H9 (cell line): Measurements from ENCODE around the gene CAMTA1. TPM values are rescaled to one million over a fixed set of nuclear protein-coding genes. Genes with fewer than 3 reads are reported as not detected.
A peak's percentile ranks its signal among the peaks of the same experiment; 100 is the strongest.

Experiments
- DNase-seq: peaks from one replicate; pipeline ENCODE4 v3.0.0-alpha.2; 2017
- H2AFZ ChIP-seq: one replicate; pipeline ENCODE4 v1.6.1; 2013; ENCODE audit warnings: mild to moderate bottlenecking, low read length, control low read depth, moderate library complexity
- H2AK5ac ChIP-seq: 2 replicates; pipeline ENCODE4 v1.6.1; 2013; ENCODE audit warnings: low read length, control low read depth, mixed read lengths; ENCODE audit not compliant: insufficient read length
- H2BK120ac ChIP-seq: one replicate; pipeline ENCODE4 v1.6.1; 2013; ENCODE audit warnings: low read depth, mild to moderate bottlenecking, low read length, control low read depth, inconsistent platforms; ENCODE audit not compliant: poor library complexity, severe bottlenecking
- H2BK12ac ChIP-seq: 2 replicates; pipeline ENCODE4 v1.6.1; 2013; ENCODE audit warnings: low read length, control low read depth, mixed read lengths, low read depth; ENCODE audit not compliant: insufficient read length
- H2BK15ac ChIP-seq: 2 replicates; pipeline ENCODE4 v1.6.1; 2013; ENCODE audit warnings: low read depth, low read length, control low read depth
- H2BK20ac ChIP-seq: one replicate; pipeline ENCODE4 v1.6.1; 2013; ENCODE audit warnings: low read depth, mild to moderate bottlenecking, low read length, control low read depth, inconsistent platforms; ENCODE audit not compliant: poor library complexity, severe bottlenecking
- H2BK5ac ChIP-seq: 2 replicates; pipeline ENCODE4 v1.6.1; 2013; ENCODE audit warnings: low read length, control low read depth, mixed read lengths; ENCODE audit not compliant: insufficient read length
- H3K14ac ChIP-seq: 2 replicates; pipeline ENCODE4 v1.6.1; 2013; ENCODE audit warnings: low read length, control low read depth; ENCODE audit not compliant: insufficient read depth
- H3K18ac ChIP-seq: 2 replicates; pipeline ENCODE4 v1.6.1; 2013; ENCODE audit warnings: low read depth, mild to moderate bottlenecking, mixed read lengths, low read length, control low read depth; ENCODE audit not compliant: insufficient read length
- H3K23ac ChIP-seq: 2 replicates; pipeline ENCODE4 v1.6.1; 2013; ENCODE audit warnings: low read length, control low read depth, mixed read lengths, low read depth; ENCODE audit not compliant: insufficient read length
- H3K23me2 ChIP-seq: 2 replicates; pipeline ENCODE4 v1.6.1; 2013; ENCODE audit warnings: low read depth, mild to moderate bottlenecking, mixed read lengths, low read length, control low read depth; ENCODE audit not compliant: insufficient read length, poor library complexity, severe bottlenecking
- H3K27ac ChIP-seq: 2 replicates; pipeline ENCODE4 v1.5.1; 2013; ENCODE audit warnings: low read length, control low read depth, mixed read lengths, low read depth; ENCODE audit not compliant: insufficient read length
- H3K27me3 ChIP-seq: 2 replicates; pipeline ENCODE4 v1.6.1; 2013; ENCODE audit warnings: low read length, control low read depth, inconsistent platforms; ENCODE audit not compliant: insufficient read depth
- H3K4ac ChIP-seq: 2 replicates; pipeline ENCODE4 v1.6.1; 2013; ENCODE audit warnings: low read depth, mild to moderate bottlenecking, control low read depth, inconsistent platforms, low read length, moderate library complexity
- H3K4me1 ChIP-seq: 2 replicates; pipeline ENCODE4 v1.6.1; 2013; ENCODE audit warnings: low read length, control low read depth, inconsistent platforms; ENCODE audit not compliant: insufficient read depth
- H3K4me2 ChIP-seq: 2 replicates; pipeline ENCODE4 v1.6.1; 2013; ENCODE audit warnings: low read length, control low read depth, mixed read lengths; ENCODE audit not compliant: insufficient read length, insufficient read depth
- H3K56ac ChIP-seq: 2 replicates; pipeline ENCODE4 v1.6.1; 2013; ENCODE audit warnings: low read depth, mild to moderate bottlenecking, mixed read lengths, low read length, control low read depth; ENCODE audit not compliant: insufficient read length
- H3K79me1 ChIP-seq: 2 replicates; pipeline ENCODE4 v1.6.1; 2013; ENCODE audit warnings: low read depth, mild to moderate bottlenecking, moderate library complexity, low read length, control low read depth, inconsistent platforms; ENCODE audit not compliant: insufficient read depth, poor library complexity, severe bottlenecking
- H3K79me2 ChIP-seq: 2 replicates; pipeline ENCODE4 v1.6.1; 2013; ENCODE audit warnings: low read length, control low read depth, inconsistent platforms; ENCODE audit not compliant: insufficient read depth
- H3K9ac ChIP-seq: 2 replicates; pipeline ENCODE4 v1.6.1; 2013; ENCODE audit warnings: low read length, control low read depth, mixed read lengths; ENCODE audit not compliant: insufficient read length; ENCODE audit errors: extremely low read depth
- H3K9me3 ChIP-seq: one replicate; pipeline ENCODE4 v1.6.1; 2013; ENCODE audit warnings: low read depth, low read length, inconsistent platforms; ENCODE audit not compliant: control insufficient read depth
- H3T11ph ChIP-seq: one replicate; pipeline ENCODE4 v1.6.1; 2013; ENCODE audit warnings: mild to moderate bottlenecking, low read length, control low read depth, inconsistent platforms
- H4K20me1 ChIP-seq: one replicate; pipeline ENCODE4 v1.6.1; 2013; ENCODE audit not compliant: control insufficient read depth, insufficient read length, insufficient read depth
- H4K5ac ChIP-seq: 2 replicates; pipeline ENCODE4 v1.6.1; 2013; ENCODE audit warnings: low read depth, mild to moderate bottlenecking, mixed read lengths, low read length, control low read depth; ENCODE audit not compliant: insufficient read length
- H4K8ac ChIP-seq: replicated peaks from 2 replicates; pipeline ENCODE4 v1.6.1; 2013; ENCODE audit warnings: low read length, control low read depth, mixed read lengths, low read depth; ENCODE audit not compliant: insufficient read length
- H4K91ac ChIP-seq: 2 replicates; pipeline ENCODE4 v1.6.1; 2013; ENCODE audit warnings: low read depth, mild to moderate bottlenecking, moderate library complexity, mixed read lengths, low read length, control low read depth; ENCODE audit not compliant: insufficient read length
- H3K27ac Mint-ChIP-seq, 3 experiments: 2 replicates in 2 of 3; 3 replicates in 1 of 3; pipeline ENCODE4 v1.8.0; 2020 to 2021; ENCODE audit warnings: mixed read lengths in 3 of 3, mild to moderate bottlenecking in 1 of 3, moderate library complexity in 1 of 3
- H3K27me3 Mint-ChIP-seq: 2 replicates; pipeline ENCODE4 v1.8.0; 2021; ENCODE audit warnings: low read depth, mild to moderate bottlenecking, moderate library complexity, mixed read lengths
- H3K36me3 Mint-ChIP-seq, 3 experiments: 2 replicates in 2 of 3; 3 replicates in 1 of 3; pipeline ENCODE4 v1.8.0; 2020 to 2021; ENCODE audit warnings: low read depth in 3 of 3, mixed read lengths in 3 of 3; ENCODE audit not compliant: insufficient read depth in 1 of 3
- H3K4me1 Mint-ChIP-seq, 2 experiments: 2 replicates each; pipeline ENCODE4 v1.8.0; 2020; ENCODE audit warnings: mixed read lengths in 2 of 2
- H3K4me3 Mint-ChIP-seq, 2 experiments: 2 replicates in 1 of 2; 3 replicates in 1 of 2; pipeline ENCODE4 v1.8.0; 2020 to 2021; ENCODE audit warnings: mild to moderate bottlenecking in 2 of 2, mixed read lengths in 2 of 2, moderate library complexity in 1 of 2
- H3K9me3 Mint-ChIP-seq, 2 experiments: 2 replicates in 1 of 2; 3 replicates in 1 of 2; pipeline ENCODE4 v1.8.0; 2020; ENCODE audit warnings: mild to moderate bottlenecking in 2 of 2, mixed read lengths in 2 of 2, moderate library complexity in 1 of 2
- WGBS: extraction: QIAGEN DNeasy Blood & Tissue Kit; methylation state at CpG from one replicate; pipeline ENCODE4 v1.1.7; 2013; ENCODE audit warnings: missing lambda C conversion rate, low lambda C conversion rate, mixed read lengths; ENCODE audit not compliant: insufficient read length; ENCODE audit errors: extremely low coverage; 5-methylcytosine and 5-hydroxymethylcytosine counted together
- total RNA-seq: library from RNA; stranded (reverse); gene quantifications from 2 replicates; pipeline ENCODE4 v1.2.1, GENCODE V29; 2021
- TF ChIP-seq, protein P1 (sequence below): fragments of 200-600 bp; sonication (generic); conservative IDR thresholded peaks from 3 replicates; pipeline ENCODE4 v1.8.0; 2021; ENCODE audit warnings: antibody characterized with exemption, mild to moderate bottlenecking

CAMTA1 gene
- total RNA-seq, 1 experiment from 2014 or later, result 115 TPM

DNA sequence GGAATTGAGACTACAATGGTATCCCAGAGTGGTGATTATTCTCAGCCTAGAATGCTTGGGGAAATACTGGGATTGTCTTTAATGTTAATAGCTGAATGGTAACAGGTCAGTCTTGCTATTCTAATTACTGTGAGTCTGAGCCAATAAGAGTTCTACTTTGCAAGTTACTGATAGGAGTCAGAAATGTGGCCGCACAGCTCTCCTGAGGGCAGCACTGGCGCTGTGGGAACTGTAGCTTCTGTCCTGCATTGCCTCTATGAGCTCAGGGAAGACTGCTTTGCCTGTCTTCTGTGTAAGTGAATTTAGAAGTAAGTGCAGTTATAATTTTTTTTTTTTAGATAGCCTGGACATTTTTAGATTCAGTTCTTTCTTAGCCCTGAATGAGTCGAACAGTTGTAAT, 975.8 kb downstream of the CAMTA1 start:
- no peak overlapping the region for H2AFZ ChIP-seq
- H3K36me3 Mint-ChIP-seq, result no peaks in the 10 kb centered on the region
- H3K9ac ChIP-seq, result no peak overlapping the region
- H4K91ac ChIP-seq, result no peak overlapping the region
- H3K4me3 Mint-ChIP-seq, result no peak overlapping the region
- H3K27me3 ChIP-seq, result no peaks in the 10 kb centered on the region
- no peaks in the 10 kb centered on the region for H3K79me2 ChIP-seq
- no CpG with 5 or more reads among the region's 3 CpGs for WGBS
- H2BK15ac ChIP-seq, result no peak overlapping the region
- peaks cover 0 to 5% of the 10 kb centered on the region in 2 experiments; a peak in 1 of 4 replicates for H3K4me1 Mint-ChIP-seq
- H3K79me1 ChIP-seq, result no peaks in the 10 kb centered on the region
- H3T11ph ChIP-seq, result no peak overlapping the region
- H3K23ac ChIP-seq, result no peak overlapping the region
- no peaks in the 10 kb centered on the region for H3K27me3 Mint-ChIP-seq
- no peak for DNase-seq
- H3K27ac ChIP-seq, result no peak overlapping the region
- H3K9me3 Mint-ChIP-seq, result no peaks in the 10 kb centered on the region
- H3K4me2 ChIP-seq, result no peak overlapping the region
- no peak overlapping the region for H2BK20ac ChIP-seq
- no peak overlapping the region for H3K56ac ChIP-seq
- no peak overlapping the region for H3K14ac ChIP-seq
- H3K4me1 ChIP-seq, result no peaks in the 10 kb centered on the region
- H3K18ac ChIP-seq, result no peak overlapping the region
- no peaks in the 10 kb centered on the region for H3K9me3 ChIP-seq
- H2BK120ac ChIP-seq, result no peak overlapping the region
- no peak overlapping the region for H2AK5ac ChIP-seq
- H3K23me2 ChIP-seq, result no peaks in the 10 kb centered on the region
- no peak overlapping the region for H2BK12ac ChIP-seq
- H4K5ac ChIP-seq, result no peak overlapping the region
- TF ChIP-seq, protein P1, sequence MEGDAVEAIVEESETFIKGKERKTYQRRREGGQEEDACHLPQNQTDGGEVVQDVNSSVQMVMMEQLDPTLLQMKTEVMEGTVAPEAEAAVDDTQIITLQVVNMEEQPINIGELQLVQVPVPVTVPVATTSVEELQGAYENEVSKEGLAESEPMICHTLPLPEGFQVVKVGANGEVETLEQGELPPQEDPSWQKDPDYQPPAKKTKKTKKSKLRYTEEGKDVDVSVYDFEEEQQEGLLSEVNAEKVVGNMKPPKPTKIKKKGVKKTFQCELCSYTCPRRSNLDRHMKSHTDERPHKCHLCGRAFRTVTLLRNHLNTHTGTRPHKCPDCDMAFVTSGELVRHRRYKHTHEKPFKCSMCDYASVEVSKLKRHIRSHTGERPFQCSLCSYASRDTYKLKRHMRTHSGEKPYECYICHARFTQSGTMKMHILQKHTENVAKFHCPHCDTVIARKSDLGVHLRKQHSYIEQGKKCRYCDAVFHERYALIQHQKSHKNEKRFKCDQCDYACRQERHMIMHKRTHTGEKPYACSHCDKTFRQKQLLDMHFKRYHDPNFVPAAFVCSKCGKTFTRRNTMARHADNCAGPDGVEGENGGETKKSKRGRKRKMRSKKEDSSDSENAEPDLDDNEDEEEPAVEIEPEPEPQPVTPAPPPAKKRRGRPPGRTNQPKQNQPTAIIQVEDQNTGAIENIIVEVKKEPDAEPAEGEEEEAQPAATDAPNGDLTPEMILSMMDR, result no peak
- H4K20me1 ChIP-seq, result no peaks in the 10 kb centered on the region
- peak overlapping the region in 1 of 3 experiments; percentile 34; a peak in 2 of 7 replicates for H3K27ac Mint-ChIP-seq
- H3K4ac ChIP-seq, result no peak overlapping the region
- no peak overlapping the region for H2BK5ac ChIP-seq
- no peak overlapping the region for H4K8ac ChIP-seq
